WERI-Rb-1 (cell line): ENCODE results near the gene MXD3.

ENCODE experiments used
- DNase-seq: peaks from one replicate; pipeline ENCODE4 v3.0.0-alpha.2; 2020
- H3K27ac ChIP-seq: fragments of 250-450 bp; sonication (Bioruptor Pico); 2 replicates; pipeline ENCODE4 v1.5.1; 2020; ENCODE audit warnings: mild to moderate bottlenecking, moderate library complexity
- H3K27me3 ChIP-seq: fragments of 250-450 bp; sonication (Bioruptor Pico); 2 replicates; pipeline ENCODE4 v1.5.1; 2021; ENCODE audit warnings: mild to moderate bottlenecking, low read depth, moderate library complexity; ENCODE audit not compliant: insufficient read depth, severe bottlenecking
- H3K36me3 ChIP-seq: fragments of 250-450 bp; sonication (Bioruptor Pico); 2 replicates; pipeline ENCODE4 v1.5.1; 2020; ENCODE audit warnings: mild to moderate bottlenecking, moderate library complexity
- H3K4me3 ChIP-seq: 2 replicates; pipeline ENCODE4 v1.5.1; 2011; ENCODE audit warnings: low read depth, mild to moderate bottlenecking, control low read depth, low read length
- H3K9me3 ChIP-seq: fragments of 250-450 bp; sonication (Bioruptor Pico); 2 replicates; pipeline ENCODE4 v1.5.1; 2021; ENCODE audit warnings: mild to moderate bottlenecking, moderate library complexity; ENCODE audit not compliant: severe bottlenecking
- TF ChIP-seq, protein P1 (sequence below): IDR thresholded peaks from 2 replicates; pipeline ENCODE4 v1.5.1; 2011; ENCODE audit warnings: low read depth, mild to moderate bottlenecking, control low read depth, inconsistent platforms, low read length

The MXD3 gene

DNA sequence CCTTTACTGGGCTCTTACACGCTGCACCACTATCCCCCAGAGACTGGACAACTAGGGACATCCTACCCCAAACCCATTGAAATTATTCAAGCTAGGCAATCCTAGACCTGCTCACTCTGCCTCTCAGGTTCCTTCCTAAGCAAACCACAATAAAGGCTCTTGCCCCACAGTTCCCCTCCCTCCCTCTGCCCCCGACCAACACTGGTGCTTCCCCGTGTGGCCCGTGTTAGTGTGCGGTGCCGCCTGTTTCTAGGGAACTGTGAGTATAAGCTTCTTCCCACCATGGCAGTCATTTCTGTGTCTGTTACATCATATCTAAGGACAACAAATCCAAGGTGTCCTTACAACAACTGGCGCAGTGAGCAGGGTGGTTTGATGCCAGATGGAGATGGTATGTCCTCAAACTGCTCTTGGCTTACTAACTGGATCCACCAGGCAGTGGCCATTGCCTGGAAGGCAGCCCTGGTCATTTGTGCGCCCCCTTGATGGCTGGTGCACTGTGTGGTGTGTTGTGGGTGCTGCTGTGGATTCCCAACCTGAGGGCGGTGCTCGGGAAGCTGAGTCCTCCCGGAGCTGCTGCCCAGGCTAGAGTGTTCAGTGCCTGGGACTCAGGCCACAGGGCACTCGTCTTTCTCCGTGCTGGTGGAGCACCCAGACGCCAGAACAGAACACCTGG lies 8.4 kb upstream of the MXD3 start:
- DNase-seq, result no peak
- no peaks in the 10 kb centered on the region for H3K36me3 ChIP-seq
- H3K27me3 ChIP-seq, result no peaks in the 10 kb centered on the region
- H3K4me3 ChIP-seq, result no peak overlapping the region
- no peaks in the 10 kb centered on the region for H3K9me3 ChIP-seq
- no peak overlapping the region for H3K27ac ChIP-seq
- TF ChIP-seq, protein P1, sequence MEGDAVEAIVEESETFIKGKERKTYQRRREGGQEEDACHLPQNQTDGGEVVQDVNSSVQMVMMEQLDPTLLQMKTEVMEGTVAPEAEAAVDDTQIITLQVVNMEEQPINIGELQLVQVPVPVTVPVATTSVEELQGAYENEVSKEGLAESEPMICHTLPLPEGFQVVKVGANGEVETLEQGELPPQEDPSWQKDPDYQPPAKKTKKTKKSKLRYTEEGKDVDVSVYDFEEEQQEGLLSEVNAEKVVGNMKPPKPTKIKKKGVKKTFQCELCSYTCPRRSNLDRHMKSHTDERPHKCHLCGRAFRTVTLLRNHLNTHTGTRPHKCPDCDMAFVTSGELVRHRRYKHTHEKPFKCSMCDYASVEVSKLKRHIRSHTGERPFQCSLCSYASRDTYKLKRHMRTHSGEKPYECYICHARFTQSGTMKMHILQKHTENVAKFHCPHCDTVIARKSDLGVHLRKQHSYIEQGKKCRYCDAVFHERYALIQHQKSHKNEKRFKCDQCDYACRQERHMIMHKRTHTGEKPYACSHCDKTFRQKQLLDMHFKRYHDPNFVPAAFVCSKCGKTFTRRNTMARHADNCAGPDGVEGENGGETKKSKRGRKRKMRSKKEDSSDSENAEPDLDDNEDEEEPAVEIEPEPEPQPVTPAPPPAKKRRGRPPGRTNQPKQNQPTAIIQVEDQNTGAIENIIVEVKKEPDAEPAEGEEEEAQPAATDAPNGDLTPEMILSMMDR, result no peak

DNA sequence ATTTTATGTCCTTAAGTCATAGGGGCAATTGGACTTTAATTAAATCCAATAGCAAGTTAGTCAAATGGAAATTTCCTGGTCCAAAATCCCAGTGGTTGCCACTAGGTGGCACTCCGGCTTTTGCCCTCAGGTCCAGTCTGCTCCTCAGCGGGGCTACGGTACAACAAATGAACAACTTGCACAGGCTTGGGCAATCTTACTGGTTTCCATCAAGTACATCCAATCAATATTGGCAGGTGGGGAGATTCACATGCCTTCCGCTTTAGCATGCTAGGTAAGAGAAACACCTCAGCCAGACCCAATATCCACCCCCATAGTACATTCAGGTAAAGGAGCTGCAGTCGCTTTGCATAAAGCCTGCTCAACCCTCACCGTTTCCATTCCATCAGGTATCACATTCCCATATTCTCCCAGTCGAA lies 6.3 kb upstream of the MXD3 start:
- no peak overlapping the region for H3K27ac ChIP-seq
- TF ChIP-seq, protein P1, result peak; percentile 64
- DNase-seq, result peak; percentile 59
- no peaks in the 10 kb centered on the region for H3K36me3 ChIP-seq
- H3K4me3 ChIP-seq, result no peak overlapping the region
- H3K9me3 ChIP-seq, result no peaks in the 10 kb centered on the region
- H3K27me3 ChIP-seq, result no peaks in the 10 kb centered on the region

DNA sequence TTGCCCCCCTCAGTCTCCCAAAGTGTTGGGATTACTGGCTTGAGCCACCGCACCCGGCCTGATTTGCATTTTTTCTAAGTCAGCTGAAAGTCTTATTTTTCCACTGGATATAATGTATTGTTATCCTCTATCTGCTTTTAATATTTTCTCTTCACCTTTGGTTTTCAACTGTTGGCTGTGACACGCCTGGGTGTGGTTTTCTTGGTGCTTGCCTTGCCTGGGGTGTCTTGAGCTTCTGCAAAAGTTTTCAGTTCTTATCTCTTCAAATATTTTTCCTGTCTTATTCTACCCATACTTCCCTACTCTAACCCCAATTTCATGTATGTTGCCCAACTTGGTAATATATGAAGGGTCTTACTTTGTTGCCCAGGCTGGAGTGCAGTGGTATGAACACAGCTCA lies 4.3 kb upstream of the MXD3 start:
- TF ChIP-seq, protein P1, result no peak
- DNase-seq, result no peak
- no peak overlapping the region for H3K27ac ChIP-seq
- no peaks in the 10 kb centered on the region for H3K9me3 ChIP-seq
- H3K27me3 ChIP-seq, result no peaks in the 10 kb centered on the region
- no peak overlapping the region for H3K4me3 ChIP-seq
- no peaks in the 10 kb centered on the region for H3K36me3 ChIP-seq

DNA sequence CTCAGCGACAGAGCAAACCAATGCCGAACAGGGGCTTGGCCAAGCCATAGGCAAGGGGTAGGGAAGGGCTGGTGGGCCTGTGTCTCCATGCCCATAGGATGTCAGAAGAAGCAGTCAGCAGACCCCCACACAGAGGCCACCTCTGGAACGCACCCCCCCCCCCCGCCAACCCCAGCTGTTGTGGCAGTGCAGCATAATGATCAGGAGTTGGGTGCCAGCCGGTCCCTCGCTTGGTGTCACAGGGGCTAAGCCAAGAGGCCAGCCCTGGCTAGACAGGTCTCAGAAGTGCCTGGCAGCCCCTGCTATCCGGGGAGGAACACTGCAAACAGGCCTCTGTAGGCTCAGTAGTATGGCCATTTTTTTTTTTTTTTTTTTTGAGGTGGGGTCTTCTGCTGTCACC lies 3.7 kb upstream of the MXD3 start:
- no peak overlapping the region for H3K4me3 ChIP-seq
- no peaks in the 10 kb centered on the region for H3K36me3 ChIP-seq
- no peak overlapping the region for H3K27ac ChIP-seq
- H3K27me3 ChIP-seq, result no peaks in the 10 kb centered on the region
- TF ChIP-seq, protein P1, result no peak
- H3K9me3 ChIP-seq, result no peaks in the 10 kb centered on the region
- DNase-seq, result no peak

DNA sequence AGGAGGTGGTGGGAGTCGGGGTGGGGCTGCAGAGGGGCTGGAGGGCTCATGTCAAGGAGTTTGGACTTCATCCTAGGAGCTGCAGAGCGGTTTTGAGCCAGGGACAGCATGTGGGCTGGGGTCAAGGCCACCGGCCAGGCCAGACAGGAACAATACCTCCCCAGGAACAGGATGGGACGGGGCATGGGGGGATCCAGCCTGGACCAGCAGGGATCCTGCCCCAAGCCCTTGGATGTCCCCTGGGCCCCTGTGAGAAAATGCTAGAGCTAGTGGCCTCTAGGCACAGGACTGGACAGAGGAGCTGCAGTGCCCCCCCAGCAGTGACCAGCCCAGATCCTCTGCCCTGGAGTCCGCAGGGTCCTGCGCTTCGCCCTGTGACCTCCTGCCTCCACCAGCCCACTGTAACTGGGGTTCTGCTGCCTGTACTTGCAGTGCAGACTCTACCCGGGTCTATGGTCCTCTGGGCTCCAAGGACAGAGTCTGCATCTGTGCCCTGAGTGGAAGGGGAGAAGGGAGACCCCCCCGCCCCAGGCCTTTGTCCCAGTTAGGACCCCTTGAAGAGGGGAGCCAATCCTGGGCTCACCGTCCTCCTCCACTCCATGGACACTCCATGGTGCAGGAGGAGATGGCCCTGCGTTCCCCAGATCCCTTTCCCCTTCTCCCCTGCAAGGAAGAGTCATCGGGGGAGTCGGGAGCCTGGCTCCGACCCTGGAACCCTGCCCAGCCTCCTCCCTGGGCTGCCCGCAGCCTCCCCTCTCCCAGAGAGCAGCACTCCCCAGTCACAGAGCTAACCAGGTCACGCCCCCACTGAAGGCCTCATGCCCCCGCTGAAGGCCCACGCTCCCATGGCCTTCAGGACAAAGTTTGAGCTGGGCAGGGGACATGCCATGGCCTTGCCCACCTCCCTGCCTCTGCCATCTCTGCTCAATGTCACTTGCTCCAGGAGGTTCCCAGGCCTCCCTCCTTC lies 3.0 kb upstream of the MXD3 start:
- Histone ChIP-seq H3K27me3 (no peaks in the 10 kb centered on the region), H3K4me3 (no peak overlapping the region), H3K27ac (no peak overlapping the region), H3K36me3 (no peaks in the 10 kb centered on the region), H3K9me3 (no peaks in the 10 kb centered on the region)
- TF ChIP-seq, protein P1, result no peak
- no peak for DNase-seq
